GM10847 (cell line): ENCODE results near the gene KARS1.

Experiments used
- POLR2A ChIP-seq: IDR thresholded peaks from 2 replicates; pipeline ENCODE4 v1.6.1; 2011; ENCODE audit not compliant: insufficient read length; ENCODE audit errors: extremely low read depth

Gene KARS1

DNA sequence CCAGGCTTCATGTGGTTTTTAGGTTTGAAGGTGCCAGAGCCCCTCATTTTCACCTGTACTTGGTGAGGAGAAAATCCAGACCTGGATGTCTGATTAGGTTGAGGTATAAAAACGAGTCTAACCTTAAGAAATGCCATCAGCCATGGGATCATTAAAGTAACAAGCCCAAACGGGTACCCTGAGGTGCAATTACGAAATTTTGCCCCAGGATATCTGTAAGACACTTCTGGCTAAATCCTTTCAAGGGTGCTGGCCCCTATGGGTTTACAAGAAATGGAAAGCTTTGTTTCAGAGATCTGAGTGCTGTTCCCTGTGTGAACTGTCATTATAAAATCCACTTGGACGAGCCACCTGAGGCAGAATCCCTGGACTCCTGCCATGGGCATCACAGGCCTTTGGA is 44.2 kb downstream of the KARS1 start:
- TF ChIP-seq POLR2A: no peak

DNA sequence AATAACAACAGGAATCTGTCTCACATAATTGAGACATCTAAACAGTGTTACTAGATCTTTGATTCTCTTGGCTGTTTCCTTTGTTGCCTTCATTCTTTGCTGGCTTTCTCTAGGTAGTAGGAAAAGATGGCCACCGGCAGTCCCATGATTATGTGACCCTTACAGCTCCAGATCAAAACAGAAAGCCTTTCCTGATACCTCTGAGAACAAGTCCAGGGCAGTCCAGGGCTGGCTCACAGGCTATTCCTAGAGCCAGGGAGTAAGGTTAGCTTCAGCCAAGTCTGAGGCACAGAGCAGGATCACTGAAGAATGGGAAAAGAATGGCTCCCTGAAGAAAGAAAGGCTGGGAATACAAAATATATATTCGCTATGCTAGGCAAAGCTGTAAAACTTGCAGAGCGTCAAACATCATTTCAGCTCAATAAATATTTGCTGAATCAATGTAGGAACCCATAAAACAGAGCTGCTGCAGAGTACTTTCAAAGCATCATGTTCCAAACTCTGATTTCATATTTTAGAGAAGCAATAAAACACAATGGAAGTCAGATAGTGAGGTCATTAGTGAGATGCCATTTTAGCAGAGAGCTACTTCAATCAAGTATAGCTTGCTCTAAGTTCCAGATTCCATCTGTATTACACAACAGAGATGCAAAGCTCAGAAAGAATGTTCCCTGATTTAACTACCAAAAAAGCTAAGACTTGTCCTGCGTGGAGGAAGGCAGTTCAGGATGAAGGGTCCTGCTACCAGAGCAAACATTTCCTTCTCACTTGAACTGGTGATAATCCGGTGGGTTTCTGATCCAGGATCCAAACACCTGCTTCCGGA is 47.8 kb downstream of the KARS1 start:
- no peak for TF ChIP-seq POLR2A

- TF ChIP-seq POLR2A: no peak
Observed at GRCh38 chr16:75593825-75594820, 53.3 kb downstream of the KARS1 start.

- no peak for TF ChIP-seq POLR2A
Observed at GRCh38 chr16:75593308-75593707, 54.2 kb downstream of the KARS1 start.

DNA sequence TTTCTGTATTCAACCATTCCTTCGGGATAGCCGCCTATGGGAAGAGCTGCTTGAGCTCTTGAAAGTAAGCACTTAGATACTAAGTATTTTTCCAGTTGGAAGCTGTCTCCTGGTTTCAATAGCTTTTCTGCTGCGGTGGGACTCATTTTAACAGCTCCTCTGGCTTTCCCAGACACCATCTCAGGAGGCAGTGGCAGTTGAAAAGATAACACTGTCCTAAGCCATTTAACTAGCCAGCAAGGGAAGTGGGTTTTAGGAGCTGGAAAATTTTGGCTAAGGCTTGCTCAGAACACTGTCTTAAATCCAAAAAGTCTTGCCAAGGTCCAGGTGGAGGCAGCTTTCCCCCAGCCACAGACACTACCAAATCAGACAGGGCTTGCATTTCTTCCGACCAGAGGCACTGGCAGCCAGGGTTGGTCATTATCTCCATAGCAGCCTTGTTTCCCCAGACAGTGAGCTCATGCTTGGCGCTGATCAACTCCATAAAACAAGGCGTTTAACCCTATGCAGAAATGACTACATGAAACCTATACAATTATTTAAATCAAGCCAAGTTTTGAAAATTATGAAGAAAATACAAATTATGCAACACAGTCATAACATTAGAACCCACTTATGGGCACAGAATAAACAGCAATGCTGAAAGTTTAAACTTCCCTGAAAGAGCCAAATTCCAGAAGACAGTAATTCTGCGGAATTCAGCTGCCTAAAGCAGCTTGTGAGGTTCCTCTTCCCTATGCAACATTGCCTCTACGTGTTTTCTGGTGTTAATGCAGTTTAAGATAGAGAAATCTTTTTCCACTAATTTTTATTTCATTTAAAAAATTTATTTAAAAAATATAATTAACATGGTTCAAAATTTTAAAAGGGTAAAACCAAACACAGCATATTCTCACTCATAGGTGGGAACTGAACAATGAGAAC is 56.3 kb downstream of the KARS1 start:
- TF ChIP-seq POLR2A: no peak

DNA sequence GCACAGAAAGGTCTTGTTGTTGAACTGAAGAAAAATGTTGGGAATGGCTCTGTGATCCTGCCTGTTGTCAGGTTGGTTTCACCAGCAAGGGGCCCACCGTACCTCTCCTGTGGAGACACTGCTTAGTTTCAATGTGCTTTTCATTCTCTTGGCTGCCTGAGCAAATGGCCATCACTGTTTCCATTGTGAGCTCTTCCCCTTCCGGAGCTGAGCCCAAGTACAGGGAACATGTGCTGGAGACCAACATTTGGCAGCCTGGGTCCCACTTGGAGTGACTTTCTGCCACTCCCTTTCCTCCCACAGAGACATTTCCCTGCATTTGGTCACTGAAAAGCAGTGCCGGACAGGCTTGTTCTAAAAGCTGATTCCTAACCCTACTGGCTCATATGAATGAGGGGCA is 58.2 kb downstream of the KARS1 start:
- TF ChIP-seq POLR2A: no peak

DNA sequence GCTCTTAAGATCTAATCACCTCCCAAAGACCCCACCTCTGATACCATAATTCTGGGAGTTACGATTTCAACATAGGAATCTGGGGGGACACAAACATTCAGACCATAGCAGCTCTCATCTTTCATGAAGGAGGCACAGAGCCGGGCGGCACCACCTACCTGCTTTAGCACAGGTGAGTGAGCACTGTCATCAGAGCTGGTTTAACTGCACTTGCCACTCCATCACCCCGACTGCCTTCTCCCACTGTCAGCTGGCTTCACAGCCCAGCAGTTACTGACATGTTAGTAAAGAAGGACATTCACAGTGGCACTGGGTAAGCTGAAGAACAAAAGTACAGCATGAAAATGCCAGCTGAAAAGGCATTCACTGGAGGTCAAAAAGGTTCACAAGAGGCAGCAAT is 58.7 kb downstream of the KARS1 start:
- no peak for TF ChIP-seq POLR2A

DNA sequence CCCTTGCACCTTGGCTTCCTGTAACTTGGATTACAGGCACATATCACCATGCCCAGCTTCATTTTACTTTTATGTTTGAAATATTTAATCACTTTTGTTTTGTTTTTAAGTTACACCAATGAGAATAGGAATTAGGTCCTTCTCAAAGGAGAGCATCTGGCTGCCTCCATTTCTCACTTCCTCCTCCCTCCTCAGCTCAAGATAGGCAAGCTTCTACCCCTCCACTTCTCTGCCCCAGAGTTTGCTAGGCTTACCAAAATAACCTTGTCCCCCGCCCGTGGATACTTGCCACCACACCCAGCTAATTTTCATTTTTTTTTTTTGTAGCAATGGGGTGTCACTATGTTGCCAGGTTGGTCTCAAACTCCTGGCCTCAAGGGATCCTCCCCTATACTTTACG is 63.4 kb downstream of the KARS1 start:
- no peak for TF ChIP-seq POLR2A

DNA sequence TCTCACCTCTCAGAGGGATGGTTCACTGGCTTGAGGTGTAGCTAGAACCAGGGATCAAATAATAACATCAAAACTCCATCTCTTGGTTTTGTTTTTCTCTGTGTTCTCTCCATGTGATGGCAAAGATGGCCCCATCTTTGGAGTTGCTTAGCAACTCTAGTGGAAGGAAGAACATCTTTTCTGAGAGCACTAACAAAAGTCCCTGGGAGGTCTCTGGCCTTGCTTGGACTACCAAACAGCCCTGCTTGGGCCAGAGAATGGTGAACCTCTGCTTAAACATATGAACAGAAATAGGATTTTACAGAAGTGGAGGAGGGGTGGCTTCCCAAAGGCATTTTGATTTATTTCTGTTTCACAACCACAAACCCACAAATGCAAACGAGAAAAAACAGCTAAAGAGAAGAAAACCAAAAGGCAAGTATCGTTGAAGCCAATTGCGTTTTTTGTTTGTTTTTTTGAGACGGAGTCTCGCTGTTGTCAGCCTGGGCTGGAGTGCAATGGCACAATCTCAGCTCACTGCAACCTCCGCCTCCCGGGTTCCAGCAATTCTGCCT is 68.1 kb downstream of the KARS1 start:
- no peak for TF ChIP-seq POLR2A

DNA sequence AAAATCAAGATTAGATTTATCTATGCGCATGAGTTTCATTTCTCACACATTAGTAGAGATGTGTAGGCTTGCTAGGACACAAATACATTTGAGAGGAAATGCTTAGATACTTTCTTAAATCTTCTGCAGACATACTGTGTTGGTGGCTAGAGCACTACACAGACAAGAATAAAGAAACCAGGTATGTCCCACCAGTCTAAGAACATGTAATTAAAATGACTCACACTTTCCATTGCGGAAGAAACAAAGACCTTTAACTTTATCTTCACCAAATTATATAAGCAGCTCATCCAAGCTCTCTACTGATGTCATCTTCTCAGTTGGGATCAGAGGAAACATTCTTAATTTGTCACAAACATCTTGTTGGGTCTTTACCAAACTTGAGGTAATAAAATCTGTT is 68.7 kb downstream of the KARS1 start:
- no peak for TF ChIP-seq POLR2A

DNA sequence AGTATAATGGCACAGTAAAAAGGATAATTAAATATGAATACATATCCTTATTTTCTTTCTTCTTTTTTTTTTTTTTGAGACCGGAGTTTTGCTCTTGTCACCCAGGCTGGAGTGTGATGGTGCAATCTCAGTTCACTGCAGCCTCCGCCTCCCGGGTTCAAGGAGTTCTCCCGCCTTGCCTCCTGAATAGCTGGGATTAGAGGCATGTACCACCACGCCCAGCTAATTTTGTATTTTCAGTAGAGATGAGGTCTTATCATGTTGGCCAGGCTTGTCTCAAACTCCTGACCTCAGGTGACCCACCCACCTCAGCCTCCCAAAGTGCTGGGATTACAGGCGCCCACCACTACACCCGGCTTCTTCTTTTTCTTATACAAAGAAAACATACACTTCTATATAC is 69.3 kb downstream of the KARS1 start:
- TF ChIP-seq POLR2A: no peak
